ENCODE results near the gene DHX16. TPM values are rescaled to one million over a fixed set of nuclear protein-coding genes. Genes with fewer than 3 reads are reported as not detected.

Gene DHX16
- total and polyA plus RNA-seq, 2 of the 8 experiments (the other 6 are each of a cell fraction or from before 2014, with no cell fraction given): 27.4 to 44.4 TPM

- Histone ChIP-seq H2BK15ac (ENCODE audit: low read length) (0 out of 2 replicates have a peak overlapping the region, but pooled peaks have one; percentile 55), H3K23me2 (ENCODE audit: low read depth, low read length) (peaks cover 15% of the 10 kb centered on the region), H3K4me1 (replicated peaks in 1 of 4; ENCODE audit: control insufficient read depth in 3 of 4, insufficient read depth in 4 of 4, low read length in 3 of 4) (peaks cover 0 to 34% (median 23%) of the 10 kb centered on the region in 4 experiments; a peak in 6 of 7 replicates), H3K27me3 (replicated peaks in 1 of 4; ENCODE audit: control insufficient read depth in 3 of 4, extremely low read depth in 1 of 4, insufficient read depth in 3 of 4, low read length in 3 of 4) (no peaks in the 10 kb centered on the region), H3K79me1 (ENCODE audit: low read depth, low read length) (peaks cover 4% of the 10 kb centered on the region; the same call in 1 of the 2 replicates), H3K14ac (ENCODE audit: insufficient read length) (no peak overlapping the region), H3K56ac (replicated peaks; ENCODE audit: insufficient read length, low read depth, low read length) (no peak overlapping the region), H3K36me3 (ENCODE audit: control insufficient read depth in 2 of 4, insufficient read depth in 4 of 4, low read length in 3 of 4) (no peaks in the 10 kb centered on the region; a peak in 1 of 8 replicates), H3K23ac (ENCODE audit: insufficient read length) (no peak overlapping the region), H2BK20ac (ENCODE audit: low read length) (no peak overlapping the region), H2AFZ (ENCODE audit: low read length) (no peak overlapping the region), H3K4me2 (ENCODE audit: insufficient read depth in 1 of 2, low read depth in 2 of 2, low read length in 2 of 2) (no peak overlapping the region; a peak in 1 of 4 replicates), H4K8ac (ENCODE audit: extremely low read depth, insufficient read depth, low read length) (no peak overlapping the region), H3K4me3 (ENCODE audit: extremely low read depth in 1 of 4, insufficient read depth in 2 of 4, low read depth in 3 of 4, low read length in 4 of 4) (no peak overlapping the region), H3K9ac (replicated peaks in 1 of 4; ENCODE audit: extremely low read depth in 1 of 4, low read depth in 3 of 4, low read length in 3 of 4) (no peak overlapping the region; a peak in 2 of 7 replicates), H3K27ac (ENCODE audit: low read depth, low read length) (no peak overlapping the region), H4K20me1 (replicated peaks in 1 of 2; ENCODE audit: control insufficient read depth in 1 of 2, insufficient read depth in 2 of 2, low read length in 2 of 2) (peaks cover 3% of the 10 kb centered on the region in 2 experiments), H2AK5ac (ENCODE audit: low read depth, low read length) (no peak overlapping the region; the same call in 1 of the 2 replicates), H2BK12ac (ENCODE audit: low read depth, low read length) (no peak overlapping the region), H4K91ac (replicated peaks; ENCODE audit: insufficient read length, low read length) (peak overlapping the region; percentile 4), H2BK5ac (ENCODE audit: low read depth, low read length) (no peak overlapping the region; the same call in 1 of the 2 replicates), H4K5ac (ENCODE audit: insufficient read length, low read depth, low read length) (no peak overlapping the region), H2BK120ac (replicated peaks; ENCODE audit: low read depth, low read length) (no peak overlapping the region), H3K9me3 (ENCODE audit: insufficient read depth in 2 of 2, low read depth in 1 of 2, low read length in 1 of 2) (no peaks in the 10 kb centered on the region), H3K79me2 (ENCODE audit: control insufficient read depth in 1 of 2, insufficient read depth in 2 of 2, low read length in 2 of 2) (peaks cover 0 to 16% of the 10 kb centered on the region in 2 experiments; a peak in 3 of 4 replicates), H3K18ac (ENCODE audit: extremely low read depth, low read length) (no peak overlapping the region), H3K4ac (replicated peaks; ENCODE audit: insufficient read length, low read depth, low read length) (no peak overlapping the region)
- DNase-seq (ENCODE audit: low read depth in 1 of 2, low spot score in 2 of 2) (no peak), FAIRE-seq (no peak)
- POLR2A ChIA-PET (ENCODE audit: partially characterized antibody): interaction anchor here (0.6 to 26.7 kb wide), 5 partner anchors 9 to 73 kb away, joined by 3 to 732 read pairs (median 7); partner anchors contain the start of genes IER3, MDC1 and TUBB
- CTCF ChIA-PET (ENCODE audit: partially characterized antibody): interaction anchor here (0.8 to 3.7 kb wide), 11 partner anchors 10 to 87 kb away, joined by 3 to 28 read pairs (median 3); partner anchors contain the start of genes DHX16 and MDC1
- WGBS, 2 experiments (ENCODE audit: extremely low coverage in 1 of 2, insufficient coverage in 1 of 2, insufficient read length in 1 of 2, insufficient replicate concordance in 2 of 2, low coverage in 1 of 2, low lambda C conversion rate in 2 of 2, missing lambda C conversion rate in 1 of 2): 95% methylated on average over 9 of the region's 9 CpGs; no CpG with 5 or more reads in 1 of the 2 experiments
- TF ChIP-seq ATF3 (IDR thresholded peaks at IDR 0.05; ENCODE audit: insufficient read depth, low read depth, low read length) (no peak), TCF12 (IDR thresholded peaks at IDR 0.05; ENCODE audit: low read depth, low read length) (no peak), RNF2 (IDR thresholded peaks at IDR 0.05; ENCODE audit: borderline replicate concordance, low read depth, low read length, missing control alignments, poor library complexity, severe bottlenecking) (no peak), HDAC6 (IDR thresholded peaks at IDR 0.05; ENCODE audit: low read depth, low read length) (no peak), ATF2 (IDR thresholded peaks at IDR 0.05; ENCODE audit: low read length) (no peak), CEBPB (IDR thresholded peaks at IDR 0.05; ENCODE audit: low read depth, low read length) (no peak), ASH2L (IDR thresholded peaks at IDR 0.05; ENCODE audit: low read length) (no peak), SAP30 (IDR thresholded peaks at IDR 0.05; ENCODE audit: insufficient read depth, insufficient replicate concordance, low read length) (no peak), RAD21 (IDR thresholded peaks at IDR 0.05 in 1 of 2, conservative IDR thresholded peaks at IDR 0.05 in 1 of 2; ENCODE audit: low read depth in 2 of 2, low read length in 2 of 2) (no peak), CBX5 (IDR thresholded peaks at IDR 0.05; ENCODE audit: low read depth, low read length) (no peak)
These were observed 15.8 kb upstream of the DHX16 start for GRCh38 chr6:30688569-30688968.

Data from H1 (cell line).